GM21360 (cell line): Measurements from ENCODE around the gene STING1.
A peak's percentile ranks its signal among the peaks of the same experiment; 100 is the strongest.
"Not testable (repeated sequence)": the region's sequence is repeated elsewhere in the genome, so short reads cannot be mapped to it uniquely, and the experiment has no call there.

ENCODE experiments used
- ATAC-seq: cut with Tn5 transposase; IDR thresholded peaks from one replicate; pipeline ENCODE4 v1.9.1; 2021; ENCODE audit warnings: mild to moderate bottlenecking, moderate library complexity; ENCODE audit not compliant: unreplicated experiment

Gene STING1

GRCh38 chr5:139482050-139482889 is at the start of gene STING1:
Gene STING1, minus strand, starts transcription at chr5:139482758. Its CDS starts 1,054 bp downstream, at chr5:139481704.
- ATAC-seq, result no peak

GRCh38 chr5:139531772-139532169 is 49.2 kb upstream of the STING1 start:
- ATAC-seq, result no peak

GRCh38 chr5:139530079-139530478 is 47.5 kb upstream of the STING1 start:
- ATAC-seq, result not testable (repeated sequence)

GRCh38 chr5:139528695-139529094 is 46.1 kb upstream of the STING1 start:
- not testable (repeated sequence) for ATAC-seq

DNA sequence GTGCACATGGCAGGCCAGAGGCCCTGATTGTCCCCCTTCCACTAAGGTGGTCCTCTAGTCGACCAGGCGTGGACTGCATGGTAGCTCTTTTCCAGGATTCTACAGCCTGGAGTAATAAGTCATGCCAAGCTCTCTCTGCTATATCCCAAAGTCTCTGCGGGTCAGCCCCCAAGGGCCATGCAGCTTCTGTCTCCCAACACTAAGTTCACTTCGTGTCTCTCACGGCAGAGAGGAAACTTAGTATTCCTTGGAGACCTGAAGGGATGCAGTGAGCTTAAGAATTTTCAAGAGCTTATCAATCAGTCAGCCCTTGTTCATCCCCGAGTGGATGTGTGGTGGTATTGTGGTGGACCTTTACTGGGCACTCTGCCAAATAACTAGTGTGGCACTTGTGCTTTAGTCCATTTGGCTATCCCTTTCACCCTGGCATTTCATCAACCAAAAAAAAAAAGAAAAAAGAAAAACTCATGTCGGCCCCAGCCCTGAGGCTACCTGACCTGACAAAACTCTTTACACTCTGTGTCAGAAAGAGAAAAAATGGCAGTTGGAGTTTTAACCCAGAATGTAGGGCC is 45.4 kb upstream of the STING1 start:
- ATAC-seq, result not testable (repeated sequence)

- ATAC-seq, result not testable (repeated sequence)
Measured at GRCh38 chr5:139527090-139527470, 44.5 kb upstream of the STING1 start.

- not testable (repeated sequence) for ATAC-seq
Measured at GRCh38 chr5:139526309-139527089, 43.9 kb upstream of the STING1 start.

DNA sequence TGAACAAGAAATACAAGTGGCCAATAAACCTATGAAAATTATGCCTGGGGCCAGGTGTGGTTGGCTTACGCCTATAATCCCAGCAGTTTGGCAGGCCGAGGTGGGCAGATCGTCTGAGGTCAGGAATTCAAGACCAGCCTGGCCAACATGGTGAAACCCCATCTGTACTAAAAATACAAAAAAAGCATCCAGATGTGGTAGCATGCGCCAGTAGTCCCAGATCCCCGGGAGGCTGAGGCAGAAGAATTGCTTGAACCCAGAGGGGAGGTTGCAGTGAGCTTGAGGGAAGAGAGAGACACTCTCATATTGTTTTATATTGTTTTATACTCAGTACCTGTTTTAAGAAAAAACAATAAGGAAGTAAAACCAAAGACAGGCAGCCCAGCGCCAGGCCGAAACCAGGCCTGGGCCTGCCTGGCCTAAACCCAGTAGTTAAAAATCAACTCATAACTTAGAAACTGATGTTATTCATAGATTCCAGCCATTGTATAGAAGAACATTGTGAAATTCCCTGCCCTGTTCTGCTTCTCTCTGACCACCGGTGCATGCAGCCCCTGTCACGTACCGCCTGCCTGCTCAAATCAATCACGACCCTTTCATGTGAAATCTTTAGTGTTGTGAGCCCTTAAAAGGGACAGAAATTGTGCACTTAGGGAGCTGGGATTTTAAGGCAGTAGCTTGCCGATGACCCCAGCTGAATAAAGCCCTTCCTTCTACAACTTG is 43.2 kb upstream of the STING1 start:
- not testable (repeated sequence) for ATAC-seq

DNA sequence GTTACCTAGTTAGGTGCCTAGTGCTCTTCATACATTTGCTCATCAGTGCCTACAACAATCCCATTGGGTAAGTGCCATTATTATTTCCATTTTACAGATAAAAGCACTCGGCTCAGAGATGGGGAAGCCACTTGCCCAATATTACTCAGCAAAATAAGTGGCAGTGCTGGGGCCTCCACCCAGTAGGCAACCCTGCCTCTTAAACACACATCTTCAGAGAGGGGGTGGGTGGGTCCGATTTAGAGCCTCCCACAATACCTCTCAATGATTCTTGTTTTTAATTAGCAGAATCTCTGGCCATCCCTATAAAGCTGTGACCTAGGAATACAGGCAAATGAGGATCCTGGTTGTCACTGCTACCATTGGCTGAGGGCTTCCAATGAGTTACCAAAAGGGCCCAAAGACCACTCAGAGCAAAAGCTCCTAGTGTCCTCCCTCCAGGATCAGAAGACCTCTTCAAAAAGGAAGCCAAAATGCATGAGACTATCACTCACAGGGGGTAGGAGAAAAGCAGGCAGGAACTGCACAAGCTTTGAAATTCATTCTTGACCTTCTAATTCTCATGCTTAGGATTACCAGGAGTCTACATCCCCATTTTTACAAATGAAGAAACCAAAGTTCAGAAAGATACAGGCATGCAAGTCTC is 42.5 kb upstream of the STING1 start:
- no peak for ATAC-seq

DNA sequence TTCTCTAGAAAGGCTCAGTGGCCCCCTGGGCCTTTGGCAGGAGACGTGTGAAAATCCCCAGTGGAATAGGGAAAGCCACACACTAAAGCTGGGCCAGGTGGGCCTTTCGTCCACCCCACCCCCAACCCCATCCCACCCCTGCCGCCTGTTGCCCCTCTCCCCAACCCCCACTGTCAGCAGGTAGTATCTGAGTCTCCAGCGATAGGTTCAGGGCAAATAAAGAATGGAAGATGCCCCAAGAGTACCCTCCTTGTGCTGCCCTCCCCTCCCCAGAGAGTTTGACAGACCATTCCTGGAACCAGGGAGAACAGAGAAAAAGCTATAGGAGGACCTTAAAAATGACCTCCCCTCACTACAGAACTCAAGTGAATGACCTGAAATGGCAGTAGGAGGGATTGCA is 41.9 kb upstream of the STING1 start:
- ATAC-seq, result no peak

GRCh38 chr5:139523635-139524445 is 41.3 kb upstream of the STING1 start:
- ATAC-seq, result no peak

- ATAC-seq, result peak; percentile 81
Measured at GRCh38 chr5:139517683-139518564, 35.4 kb upstream of the STING1 start.

- ATAC-seq, result no peak
Measured at GRCh38 chr5:139514486-139514856, 31.9 kb upstream of the STING1 start.

GRCh38 chr5:139513852-139514485 is 31.4 kb upstream of the STING1 start:
- ATAC-seq, result no peak

DNA sequence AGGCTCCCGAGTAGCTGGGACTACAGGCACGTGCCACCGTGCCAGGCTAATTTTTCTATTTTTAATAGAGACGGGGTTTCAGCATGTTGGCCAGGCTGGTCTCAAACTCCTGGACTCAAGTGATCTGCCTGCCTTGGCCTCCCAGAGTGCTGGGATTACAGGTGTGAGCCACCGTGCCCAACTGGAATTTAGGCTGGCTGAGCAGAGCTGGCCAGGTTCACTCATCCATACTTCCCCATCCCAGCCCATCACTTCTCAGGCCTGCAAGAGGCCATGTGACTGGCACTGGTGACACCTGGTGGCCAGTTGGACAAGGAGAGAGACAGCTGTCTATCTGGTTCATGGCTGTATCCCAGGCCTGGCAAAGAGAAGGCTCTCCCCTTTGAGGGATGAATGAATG is 30.9 kb upstream of the STING1 start:
- ATAC-seq, result peak; percentile 48

GRCh38 chr5:139512786-139513390 is 30.3 kb upstream of the STING1 start:
- no peak for ATAC-seq

DNA sequence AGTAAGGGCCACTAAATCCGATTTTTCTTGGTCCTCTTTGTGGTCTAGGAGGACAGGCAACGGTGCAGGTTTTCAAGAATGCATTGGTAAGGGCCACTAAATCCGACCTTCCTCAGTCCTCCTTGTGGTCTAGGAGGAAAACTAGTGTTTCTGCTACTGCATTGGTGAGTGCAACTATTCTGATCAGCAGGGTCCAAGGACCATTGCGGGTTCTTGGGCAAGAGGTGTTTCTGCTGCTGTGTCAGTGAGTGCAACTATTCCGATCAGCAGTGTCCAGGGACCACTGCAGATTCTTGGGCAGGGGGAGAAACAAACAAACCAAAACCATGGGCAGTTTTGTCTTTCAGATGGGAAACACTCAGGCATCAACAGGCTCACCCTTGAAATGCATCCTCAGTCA is 22.2 kb upstream of the STING1 start:
- not testable (repeated sequence) for ATAC-seq

GRCh38 chr5:139503879-139504278 is 21.3 kb upstream of the STING1 start:
- not testable (repeated sequence) for ATAC-seq
